Measurements from ENCODE around the gene KCNT1.

KCNT1 gene

GRCh38 chr9:135821116-135821515 is 119.1 kb downstream of the KCNT1 start:
- DNase-seq (ENCODE audit: low read depth) = no peak

DNA sequence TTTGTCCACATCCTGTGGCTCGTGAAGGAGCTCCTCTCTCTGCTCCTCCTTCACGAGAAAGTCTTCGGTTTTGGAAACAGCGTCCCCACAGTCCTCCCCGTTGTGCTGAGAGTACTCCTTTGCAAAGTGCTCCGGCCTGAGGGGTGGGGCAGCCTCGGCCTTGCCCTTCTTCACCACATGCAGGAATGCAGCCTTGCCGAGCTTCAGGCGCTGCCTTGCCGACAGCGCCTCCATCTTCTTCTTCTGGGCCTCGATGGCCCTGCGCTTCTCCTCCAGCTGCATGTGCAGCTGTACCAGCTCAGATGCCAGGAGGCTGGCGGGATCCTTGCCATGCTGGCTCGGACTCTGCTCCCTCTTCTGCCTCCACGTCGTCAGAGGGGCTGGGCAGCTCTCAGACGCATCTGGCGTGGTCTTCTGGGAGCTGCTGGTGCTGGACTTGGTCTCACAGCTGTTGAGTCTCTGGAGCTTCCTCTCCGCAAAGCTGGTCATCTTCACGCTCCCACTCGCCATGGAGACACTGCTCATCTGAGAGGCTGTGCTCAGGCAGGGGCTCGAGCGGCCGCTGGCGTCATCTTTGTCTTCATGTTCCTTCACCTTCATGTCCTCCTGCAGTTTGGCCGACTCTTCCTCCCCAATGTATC is 119.9 kb downstream of the KCNT1 start:
- DNase-seq (ENCODE audit: low read depth) = no peak

GRCh38 chr9:135822374-135822755 is 120.4 kb downstream of the KCNT1 start:
- no peak for DNase-seq (ENCODE audit: low read depth)

GRCh38 chr9:135823036-135823435 is 121.1 kb downstream of the KCNT1 start:
- DNase-seq (ENCODE audit: low read depth) = no peak

GRCh38 chr9:135825435-135826187 is 123.6 kb downstream of the KCNT1 start:
- no peak for DNase-seq (ENCODE audit: low read depth)

- DNase-seq (ENCODE audit: low read depth) = no peak
Observed at GRCh38 chr9:135826188-135826545, 124.2 kb downstream of the KCNT1 start.

DNA sequence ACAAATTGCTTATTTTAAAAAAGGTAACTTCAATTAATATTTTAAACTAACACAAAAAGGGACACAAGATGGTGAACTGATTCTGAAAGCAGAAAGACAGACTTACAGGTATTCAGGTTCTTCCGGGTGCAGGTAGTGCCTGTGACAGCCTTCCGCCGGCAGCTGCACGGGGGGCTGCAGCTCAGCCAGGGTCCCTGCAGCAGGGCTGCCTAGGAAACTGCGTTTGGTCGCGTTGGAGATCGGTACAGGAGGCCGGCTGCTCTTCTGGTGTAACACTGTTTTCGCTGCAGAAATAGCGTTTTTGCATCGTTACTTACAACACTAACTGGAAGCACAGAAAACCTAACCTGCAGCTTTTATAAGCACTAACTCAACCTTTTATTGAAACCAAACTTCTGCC is 125.3 kb downstream of the KCNT1 start:
- no peak for DNase-seq (ENCODE audit: low read depth)

- no peak for DNase-seq (ENCODE audit: low read depth)
Observed at GRCh38 chr9:135827866-135828580, 126.0 kb downstream of the KCNT1 start.

DNA sequence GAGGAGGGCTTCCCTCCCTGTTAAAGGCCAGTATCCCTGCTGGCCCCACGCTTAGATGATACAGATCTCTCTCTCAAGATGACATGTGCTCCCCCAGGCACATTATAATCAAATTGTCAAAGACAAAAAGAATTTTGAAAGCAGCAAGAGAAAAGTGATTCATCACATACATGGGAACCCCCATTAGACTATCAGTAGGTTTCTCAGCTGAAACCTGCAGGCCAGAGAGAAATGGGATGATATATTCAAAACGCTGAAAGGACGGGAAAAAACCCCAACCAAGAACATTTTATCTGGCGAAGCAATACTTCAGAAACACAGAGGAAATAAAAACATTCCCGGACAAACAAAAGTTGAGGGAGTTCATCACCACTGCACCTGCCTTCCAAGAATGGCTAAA is 126.7 kb downstream of the KCNT1 start:
- DNase-seq (ENCODE audit: low read depth) = no peak

DNA sequence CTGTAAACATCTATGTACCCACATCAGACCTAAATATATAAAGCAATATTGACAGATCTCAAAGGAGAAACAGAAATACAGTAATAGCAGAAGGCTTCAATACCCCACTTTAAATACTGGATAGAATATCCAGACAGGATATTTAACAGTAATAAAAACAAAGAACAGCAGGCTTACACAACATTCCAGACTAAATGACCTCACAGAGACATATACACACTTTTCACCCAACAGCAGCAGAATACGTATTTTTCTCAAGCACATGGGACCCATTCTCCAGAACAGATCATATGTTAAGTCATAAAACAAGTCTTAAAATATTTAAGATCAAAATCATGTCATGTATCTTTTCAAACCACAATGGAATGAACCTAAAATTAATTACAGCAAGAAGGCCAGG is 128.5 kb downstream of the KCNT1 start:
- DNase-seq (ENCODE audit: low read depth) = no peak

DNA sequence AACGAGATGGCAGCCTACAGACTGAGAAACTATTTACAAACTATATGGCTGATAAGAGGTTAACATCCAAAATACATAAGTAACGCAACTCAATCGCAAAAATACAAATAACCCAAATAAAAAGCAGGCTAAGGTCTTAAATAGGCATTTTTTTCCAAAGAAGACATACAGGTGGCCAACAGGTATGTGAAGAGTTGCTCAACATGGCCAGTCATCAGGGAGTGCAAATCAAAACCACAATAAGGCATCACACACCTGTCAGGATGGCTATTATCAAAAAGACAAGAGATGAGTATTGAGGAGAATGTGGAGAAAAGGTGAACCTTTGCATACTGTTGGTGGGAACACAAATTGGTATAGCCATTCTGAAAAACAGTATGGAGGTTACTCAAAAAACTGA is 131.9 kb downstream of the KCNT1 start:
- DNase-seq (ENCODE audit: low read depth) = no peak

DNA sequence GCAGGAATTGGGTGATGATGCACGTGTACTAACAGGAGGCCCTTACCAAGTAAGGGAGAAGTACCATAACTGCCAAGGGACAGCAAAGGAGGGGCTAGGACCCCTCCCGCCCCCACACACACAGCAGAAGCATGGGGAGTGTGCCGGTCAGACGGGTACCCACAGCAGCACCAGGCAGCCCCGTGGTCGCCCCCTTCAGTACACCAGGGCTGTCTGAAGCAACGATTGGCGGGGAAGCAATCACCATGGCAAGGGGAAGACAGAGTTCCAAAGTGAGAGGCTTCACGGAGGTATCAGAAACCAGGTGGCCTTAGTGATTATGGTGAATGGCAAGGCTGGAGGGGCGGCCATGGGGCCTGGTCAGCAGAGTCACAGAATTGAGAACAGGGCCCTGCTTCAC is 133.1 kb downstream of the KCNT1 start:
- DNase-seq (ENCODE audit: low read depth) = no peak

- DNase-seq (ENCODE audit: low read depth) = no peak
Observed at GRCh38 chr9:135839516-135839915, 137.5 kb downstream of the KCNT1 start.

DNA sequence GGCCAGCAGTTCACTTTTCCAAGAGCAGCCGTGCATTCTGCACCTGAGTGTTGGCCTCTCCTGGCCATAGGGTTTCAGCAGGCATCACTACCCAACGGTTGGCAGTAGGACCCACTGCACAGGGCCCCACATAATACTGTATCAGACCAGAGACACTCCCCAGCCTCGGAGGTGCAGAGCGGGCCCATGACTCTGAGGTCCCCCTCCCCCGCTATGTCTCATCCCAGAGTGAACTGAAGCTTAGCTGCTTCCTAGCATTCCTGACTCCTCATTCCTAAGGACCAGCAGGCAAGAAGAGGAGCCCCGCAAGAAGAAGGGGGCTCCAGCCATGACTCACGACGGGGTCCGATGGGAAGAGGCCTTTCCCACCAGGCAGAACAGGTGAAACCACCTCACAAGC is 138.1 kb downstream of the KCNT1 start:
- no peak for DNase-seq (ENCODE audit: low read depth)

- DNase-seq (ENCODE audit: low read depth) = no peak
Observed at GRCh38 chr9:135840539-135840938, 138.6 kb downstream of the KCNT1 start.

All from GM04503 (cell line).